HG03066 (cell line): Measurements from ENCODE around the gene GGT7.
"Not testable (repeated sequence)": the region's sequence is repeated elsewhere in the genome, so short reads cannot be mapped to it uniquely, and the experiment has no call there.

Experiments
- ATAC-seq: cut with Tn5 transposase; IDR thresholded peaks from one replicate; pipeline ENCODE4 v1.9.1; 2021; ENCODE audit warnings: low read depth; ENCODE audit not compliant: unreplicated experiment

GGT7 gene

GRCh38 chr20:34850969-34851368 is 21.7 kb downstream of the GGT7 start:
- ATAC-seq, result no peak

- ATAC-seq, result no peak
Measured at GRCh38 chr20:34849778-34850177, 22.9 kb downstream of the GGT7 start.

GRCh38 chr20:34848597-34848996 is 24.1 kb downstream of the GGT7 start:
- no peak for ATAC-seq

- ATAC-seq, result no peak
Measured at GRCh38 chr20:34843421-34843820, 29.2 kb downstream of the GGT7 start.

GRCh38 chr20:34842143-34842542 is 30.5 kb downstream of the GGT7 start:
- ATAC-seq, result no peak

- ATAC-seq, result no peak
Measured at GRCh38 chr20:34834459-34834893, 38.2 kb downstream of the GGT7 start.

- no peak for ATAC-seq
Measured at GRCh38 chr20:34831936-34832335, 40.7 kb downstream of the GGT7 start.

- no peak for ATAC-seq
Measured at GRCh38 chr20:34829191-34829590, 43.5 kb downstream of the GGT7 start.

- ATAC-seq, result peak; percentile 43
Measured at GRCh38 chr20:34825530-34826362, 46.9 kb downstream of the GGT7 start, which contains the start of gene NCOA6. Gene NCOA6, minus strand, starts transcription at chr20:34825651. Its CDS starts 43,296 bp downstream, at chr20:34782355.

- peak; percentile 78 for ATAC-seq
Measured at GRCh38 chr20:34824806-34825529, 47.7 kb downstream of the GGT7 start.

GRCh38 chr20:34824452-34824805 is 48.2 kb downstream of the GGT7 start:
- peak; percentile 53 for ATAC-seq

GRCh38 chr20:34824026-34824425 is 48.6 kb downstream of the GGT7 start:
- no peak for ATAC-seq

GRCh38 chr20:34820805-34821578 is 51.7 kb downstream of the GGT7 start:
- ATAC-seq, result no peak

- no peak for ATAC-seq
Measured at GRCh38 chr20:34817801-34818200, 54.9 kb downstream of the GGT7 start.

GRCh38 chr20:34817072-34817471 is 55.6 kb downstream of the GGT7 start:
- ATAC-seq, result no peak

- no peak for ATAC-seq
Measured at GRCh38 chr20:34815636-34816035, 57.0 kb downstream of the GGT7 start.

- no peak for ATAC-seq
Measured at GRCh38 chr20:34808583-34808982, 64.1 kb downstream of the GGT7 start.

- not testable (repeated sequence) for ATAC-seq
Measured at GRCh38 chr20:34807944-34808465, 64.7 kb downstream of the GGT7 start.

- ATAC-seq, result no peak
Measured at GRCh38 chr20:34806255-34806654, 66.4 kb downstream of the GGT7 start.

- no peak for ATAC-seq
Measured at GRCh38 chr20:34798871-34799270, 73.8 kb downstream of the GGT7 start.

- no peak for ATAC-seq
Measured at GRCh38 chr20:34798328-34798727, 74.3 kb downstream of the GGT7 start.
